GM19023 (cell line): ENCODE results near the gene PPM1F.

Source experiments
- ATAC-seq: cut with Tn5 transposase; IDR thresholded peaks from one replicate; pipeline ENCODE4 v1.9.1; 2021; ENCODE audit warnings: mild to moderate bottlenecking, moderate library complexity; ENCODE audit not compliant: unreplicated experiment

Gene PPM1F

GRCh38 chr22:21961127-21961867, 8.6 kb upstream of the PPM1F start:
- no peak for ATAC-seq

DNA sequence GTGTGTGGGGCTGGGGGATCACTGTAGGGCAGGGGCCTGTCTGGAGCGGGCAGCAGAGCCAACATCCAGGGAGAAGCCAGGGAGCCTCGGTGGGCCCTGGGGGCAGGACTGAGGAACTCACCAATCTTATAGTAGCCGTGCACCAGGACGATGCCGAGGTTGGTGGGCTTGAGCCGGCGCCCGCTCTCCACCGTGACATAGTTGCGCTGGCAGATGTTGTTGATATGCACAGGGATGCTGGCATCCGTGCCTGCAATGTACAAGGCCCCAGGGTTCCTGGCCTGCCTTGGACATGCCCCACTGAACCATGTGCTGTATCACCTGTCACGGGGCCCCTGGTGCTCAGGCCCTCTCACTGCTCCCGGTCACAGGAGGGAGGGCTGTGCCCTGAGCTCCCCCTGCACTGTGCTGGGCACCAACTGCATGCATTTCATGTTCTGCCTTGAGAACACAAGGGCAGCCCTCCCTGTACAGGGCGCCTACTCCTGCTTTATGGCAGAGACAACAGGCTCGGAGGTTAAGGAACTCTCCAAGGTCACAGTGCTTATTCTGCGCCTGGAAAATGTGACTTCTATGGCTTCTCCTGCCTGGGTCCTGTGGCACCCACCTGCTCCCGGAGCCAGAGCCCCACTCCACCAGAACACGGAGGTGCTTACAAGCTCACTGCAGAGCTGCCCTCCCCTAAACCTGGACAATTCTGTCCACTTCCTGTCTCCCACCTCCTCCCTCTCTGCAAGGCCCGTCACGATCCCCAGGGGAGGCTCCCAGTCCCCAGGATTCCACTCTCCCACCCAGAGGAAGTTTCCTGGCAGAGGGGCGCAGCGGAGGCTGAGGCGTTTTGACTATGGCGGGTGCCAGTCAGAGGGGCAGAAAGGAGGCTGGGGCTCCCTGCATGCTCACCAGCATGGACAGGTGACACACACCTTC, 7.8 kb upstream of the PPM1F start:
- no peak for ATAC-seq

GRCh38 chr22:21959274-21960074, 6.8 kb upstream of the PPM1F start:
- no peak for ATAC-seq

DNA sequence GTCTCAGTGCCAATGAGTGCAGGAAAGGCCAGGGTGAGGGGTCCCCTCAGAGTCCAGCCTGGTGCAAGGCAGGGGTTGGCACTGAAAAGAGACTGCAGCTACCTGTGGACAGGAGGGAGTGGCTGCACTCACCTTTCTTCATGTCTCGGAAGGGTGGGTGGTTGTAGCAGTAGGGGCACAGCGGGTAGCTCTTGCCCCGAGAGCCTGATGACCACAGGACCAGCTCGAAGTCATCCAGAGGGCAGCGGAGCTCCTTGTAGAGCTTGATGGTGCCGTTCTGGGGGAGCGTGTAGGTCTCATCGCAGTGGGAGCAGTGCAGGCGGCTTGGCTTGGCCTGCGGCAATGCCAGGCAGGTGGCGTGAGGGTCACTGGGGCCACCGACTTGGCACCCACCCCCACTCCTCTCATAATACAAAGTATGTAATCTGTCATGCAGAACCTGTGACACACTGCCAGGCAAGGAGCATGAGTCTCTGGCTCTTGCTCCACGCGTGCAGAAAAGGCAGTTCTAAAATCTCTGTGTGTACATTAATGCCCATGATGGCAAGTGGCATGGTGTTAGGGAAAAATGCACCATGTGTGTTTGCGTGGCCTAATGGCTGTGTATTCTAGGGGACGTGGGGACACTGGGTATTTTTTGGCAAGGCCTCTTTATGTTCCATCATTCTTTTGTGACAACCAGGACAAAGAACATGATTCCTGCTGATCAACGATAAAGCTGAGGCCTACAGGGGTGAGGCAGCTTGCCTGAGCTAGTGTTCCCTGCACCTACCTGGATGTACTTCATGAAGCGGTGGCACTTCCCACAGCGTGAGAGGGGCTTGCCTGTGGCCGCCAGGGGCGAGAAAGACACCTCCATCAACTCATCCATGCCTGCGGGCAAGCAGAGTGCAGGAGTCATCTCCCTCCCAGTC, 6.0 kb upstream of the PPM1F start:
- ATAC-seq: no peak

DNA sequence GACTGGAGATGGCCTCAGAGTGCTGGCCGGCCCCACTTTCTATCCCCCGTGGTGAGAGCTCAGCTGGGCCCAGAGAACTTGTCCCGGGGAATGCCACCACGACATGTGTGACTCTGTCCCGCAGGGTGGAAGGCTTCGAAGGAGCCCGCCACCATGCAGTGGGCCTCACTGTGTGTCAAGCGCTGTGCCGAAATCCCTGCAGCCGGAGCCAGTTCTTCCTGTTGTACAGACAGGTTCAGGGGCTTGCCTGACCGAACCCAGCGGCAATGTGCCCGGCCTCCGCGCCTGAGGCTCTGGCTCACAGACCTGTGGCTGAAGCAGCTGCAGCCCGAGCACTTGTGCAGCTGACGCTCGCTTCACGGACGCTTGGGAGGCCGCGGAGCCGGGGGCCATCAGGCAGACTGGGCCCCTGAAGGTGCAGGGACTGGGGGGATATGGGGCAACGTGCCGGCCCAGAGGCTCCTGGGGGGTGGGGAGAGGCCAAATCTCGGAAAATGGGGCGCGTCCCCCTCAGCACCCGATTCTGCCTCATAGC, 650 bp downstream of the PPM1F start:
- no peak for ATAC-seq

- no peak for ATAC-seq
These were observed 1.6 kb downstream of the PPM1F start for GRCh38 chr22:21951062-21951461.

DNA sequence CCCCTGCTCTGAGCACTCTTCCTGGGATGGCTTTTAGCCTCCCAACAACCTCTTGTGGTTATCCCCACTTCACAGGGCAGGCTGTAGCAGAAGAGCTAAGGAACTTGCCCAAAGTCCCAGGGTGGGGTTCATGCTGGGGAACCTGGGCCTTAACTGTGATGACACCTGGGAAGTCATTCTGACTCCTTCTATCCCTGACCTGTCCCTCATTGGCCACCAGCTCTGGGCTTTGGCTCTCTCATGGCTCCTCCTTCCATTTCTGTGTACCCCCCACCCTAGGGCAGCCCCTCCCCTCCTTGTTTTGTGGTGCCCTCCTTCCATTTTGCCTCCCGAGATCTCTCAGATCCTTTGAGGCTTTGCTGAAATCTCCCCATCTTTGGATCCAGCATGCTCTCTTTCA, 2.7 kb downstream of the PPM1F start:
- ATAC-seq: no peak

GRCh38 chr22:21949569-21949918, 3.1 kb downstream of the PPM1F start:
- ATAC-seq: no peak

GRCh38 chr22:21948824-21949568, 3.7 kb downstream of the PPM1F start:
- no peak for ATAC-seq

GRCh38 chr22:21948390-21948789, 4.3 kb downstream of the PPM1F start:
- no peak for ATAC-seq

DNA sequence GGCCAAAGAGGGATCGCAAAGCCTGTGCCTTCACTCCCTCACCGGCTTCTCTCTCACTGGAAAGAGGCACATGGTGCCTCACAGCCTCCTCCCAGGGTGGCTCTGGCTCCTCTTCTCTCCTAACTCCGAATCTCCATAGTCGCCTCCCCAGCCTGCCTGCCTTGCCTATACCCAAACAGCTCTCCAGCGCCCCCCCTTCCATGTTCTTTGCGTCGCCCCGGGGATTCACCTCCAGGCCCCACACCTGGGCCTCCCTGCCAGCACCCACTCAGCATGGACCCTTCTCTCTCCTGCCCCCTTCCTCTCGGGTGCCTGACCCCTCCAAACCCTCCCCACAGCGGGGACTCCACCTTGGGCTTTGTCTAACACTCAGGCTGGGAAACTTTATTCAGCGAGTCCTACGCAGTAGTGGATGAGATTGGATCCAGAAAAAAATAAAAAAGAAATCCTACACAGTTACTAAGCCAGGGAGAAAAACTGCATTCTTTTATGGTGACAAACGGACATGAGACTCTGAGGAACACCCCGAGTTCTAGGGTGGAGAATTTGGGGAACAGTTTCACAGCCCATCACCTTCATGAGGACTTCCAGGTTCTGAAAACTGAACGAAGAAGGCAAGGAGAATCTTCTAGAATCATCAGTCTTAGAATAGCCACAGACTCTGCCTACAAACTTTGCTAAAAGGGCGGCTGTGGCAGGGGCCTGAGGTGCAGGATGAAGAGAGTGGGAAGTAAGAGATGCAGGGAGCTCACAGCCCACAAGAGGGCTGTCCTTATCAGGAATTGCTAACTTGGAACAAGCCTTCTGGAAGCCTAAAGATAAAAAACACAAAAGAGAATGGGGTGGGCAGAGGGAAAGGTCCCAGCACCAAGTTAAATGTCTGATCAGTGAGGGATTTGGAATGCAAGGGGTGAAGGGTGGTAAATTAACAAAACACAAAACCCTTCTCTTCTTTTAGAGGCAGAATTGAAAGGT, 5.3 kb downstream of the PPM1F start:
- no peak for ATAC-seq

DNA sequence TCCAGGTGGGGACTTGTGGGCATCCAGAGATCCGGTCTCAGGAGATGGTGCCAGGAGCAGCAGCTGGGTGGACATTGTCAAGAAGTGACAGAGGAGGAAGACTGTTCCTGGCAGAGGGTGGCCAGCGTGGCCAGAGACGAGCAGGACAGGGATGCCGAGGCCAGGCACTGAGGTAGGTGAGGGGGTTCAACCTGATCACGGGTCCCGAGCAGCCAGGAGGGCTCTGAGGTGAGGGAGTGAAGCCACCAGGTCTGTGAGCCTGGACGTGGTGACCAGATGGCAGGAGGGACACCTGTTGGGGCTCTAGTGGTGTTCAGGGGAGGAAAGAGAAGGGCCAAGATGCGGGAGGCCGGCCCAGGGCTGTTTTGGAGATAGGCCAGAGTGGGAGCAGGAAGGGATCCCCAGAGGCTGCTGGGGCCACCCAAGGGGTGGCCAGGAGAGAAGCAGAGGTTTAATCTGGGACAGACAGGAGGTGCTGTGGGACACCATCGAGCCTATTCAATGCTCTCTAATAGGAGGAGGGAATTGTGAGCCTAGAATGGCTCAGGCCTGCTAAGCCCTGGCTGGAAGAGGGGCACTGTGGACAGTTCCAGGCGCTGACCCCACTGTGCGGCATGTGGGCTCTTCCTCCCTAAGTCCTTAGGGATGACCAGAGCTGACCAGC, 6.3 kb downstream of the PPM1F start:
- no peak for ATAC-seq

- ATAC-seq: no peak
These were observed 7.0 kb downstream of the PPM1F start for GRCh38 chr22:21945453-21946261.

GRCh38 chr22:21944871-21945270, 7.8 kb downstream of the PPM1F start:
- ATAC-seq: no peak

DNA sequence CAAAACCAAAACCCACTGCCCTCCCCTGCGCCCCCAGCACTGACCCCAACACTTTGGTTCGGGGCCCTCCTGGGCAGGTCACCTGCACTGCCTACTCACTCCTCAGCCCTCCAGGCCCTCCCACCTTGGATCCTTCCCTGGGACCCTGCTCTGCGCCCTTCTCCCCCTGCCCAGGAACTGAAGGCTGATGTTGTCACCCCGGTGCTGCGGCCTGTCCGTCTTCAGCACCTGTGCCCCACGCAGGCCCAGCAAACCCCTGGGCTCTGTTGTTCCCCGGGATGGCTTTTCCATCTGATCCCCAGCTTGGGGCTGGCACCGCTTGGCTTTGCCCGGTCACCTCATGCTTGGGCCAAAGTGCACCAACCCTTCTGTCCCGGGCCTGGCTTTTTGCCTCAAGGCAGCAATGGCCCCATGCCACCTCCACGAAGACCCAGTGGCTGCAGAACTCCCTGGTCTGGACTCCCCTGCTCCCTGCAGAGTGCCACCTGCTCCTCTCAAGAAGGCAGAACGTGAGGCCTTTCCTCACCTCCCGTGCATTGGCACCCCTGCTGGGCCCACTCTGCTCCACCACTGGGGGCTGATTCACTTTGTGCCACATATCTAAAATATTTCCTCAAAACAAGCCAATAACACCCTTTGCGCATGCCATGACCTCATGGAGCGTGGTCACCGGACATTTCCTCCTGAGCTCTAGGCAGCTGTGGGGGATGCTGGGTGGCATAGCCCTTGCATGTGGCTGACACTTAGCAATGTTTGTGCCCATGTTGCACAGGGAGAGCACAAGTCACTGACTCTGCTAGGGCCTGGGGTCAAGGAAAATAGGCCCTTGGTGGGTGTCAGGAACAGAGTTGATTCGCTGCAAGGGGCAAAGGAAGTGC, 8.8 kb downstream of the PPM1F start:
- no peak for ATAC-seq
